IMR-90 (cell line): ENCODE data around the gene CELSR1. TPM values are rescaled to one million over a fixed set of nuclear protein-coding genes. Genes with fewer than 3 reads are reported as not detected.

Experiments used
- ATAC-seq: fragments of 200-7000 bp; cut with Tn5 transposase; 2 replicates; pipeline ENCODE4 v1.9.1; 2020; ENCODE audit warnings: low read depth, mild to moderate bottlenecking, moderate library complexity
- BruUV-seq: library from RNA; stranded (reverse); fragments of 400-500 nt; replicated peaks from 2 replicates; lab custom pipeline; 2021; lab: Mats Ljungman, UMichigan
- CTCF ChIA-PET: fragments of 300-600 bp; formaldehyde crosslinking; extraction: SDS; loops from one replicate; lab custom pipeline; 2021; ENCODE audit warnings: antibody characterized with exemption; lab: Yijun Ruan, JAX
- POLR2A ChIA-PET: fragments of 300-600 bp; sonication (Branson Sonifier 250); formaldehyde crosslinking; loops from one replicate; lab custom pipeline; 2022; ENCODE audit warnings: antibody characterized with exemption; ENCODE audit not compliant: unreplicated experiment; lab: Charles Lee
- DNase-seq: peaks from one replicate; pipeline ENCODE4 v3.0.0; 2013
- H2AFZ ChIP-seq: replicated peaks from 2 replicates; pipeline ENCODE3; 2013; ENCODE audit warnings: low read length, mild to moderate bottlenecking; ENCODE audit not compliant: poor library complexity
- H2AK5ac ChIP-seq: 2 replicates; pipeline ENCODE4 v1.6.1; 2013; ENCODE audit warnings: low read depth, low read length, inconsistent platforms
- H2AK9ac ChIP-seq: replicated peaks from 2 replicates; pipeline ENCODE3; 2013; ENCODE audit warnings: mild to moderate bottlenecking, low read depth, low read length, moderate library complexity; ENCODE audit not compliant: poor library complexity
- H2BK120ac ChIP-seq: 2 replicates; pipeline ENCODE4 v1.6.1; 2013; ENCODE audit warnings: low read depth, low read length, inconsistent platforms
- H2BK15ac ChIP-seq: 3 replicates; pipeline ENCODE4 v1.6.1; 2013; ENCODE audit warnings: low read depth, low read length, inconsistent platforms
- H2BK20ac ChIP-seq: 2 replicates; pipeline ENCODE4 v1.6.1; 2013; ENCODE audit warnings: low read depth, mild to moderate bottlenecking, inconsistent platforms, low read length, moderate library complexity
- H2BK5ac ChIP-seq: 2 replicates; pipeline ENCODE4 v1.6.1; 2013; ENCODE audit warnings: mild to moderate bottlenecking, low read depth, low read length, inconsistent platforms; ENCODE audit not compliant: poor library complexity, severe bottlenecking
- H3K14ac ChIP-seq: replicated peaks from 2 replicates; pipeline ENCODE4 v1.6.1; 2013; ENCODE audit warnings: low read depth, low read length, inconsistent platforms
- H3K18ac ChIP-seq: 2 replicates; pipeline ENCODE4 v1.6.1; 2013; ENCODE audit warnings: low read depth, low read length, control low read depth
- H3K23ac ChIP-seq: 2 replicates; pipeline ENCODE4 v1.6.1; 2013; ENCODE audit warnings: low read depth, low read length, inconsistent platforms
- H3K27ac ChIP-seq: 2 replicates; pipeline ENCODE4 v1.5.1; 2013; ENCODE audit warnings: mild to moderate bottlenecking, control low read depth, low read length; ENCODE audit not compliant: insufficient read depth
- H3K27me3 ChIP-seq: 2 replicates; pipeline ENCODE4 v1.6.1; 2013; ENCODE audit warnings: low read length; ENCODE audit not compliant: control insufficient read depth, insufficient read depth
- H3K36me3 ChIP-seq: 2 replicates; pipeline ENCODE4 v1.6.1; 2013; ENCODE audit warnings: low read length, mixed read lengths; ENCODE audit not compliant: control insufficient read depth, insufficient read depth
- H3K4ac ChIP-seq: 2 replicates; pipeline ENCODE4 v1.6.1; 2013; ENCODE audit warnings: low read depth, low read length, inconsistent platforms
- H3K4me1 ChIP-seq: 2 replicates; pipeline ENCODE4 v1.6.1; 2013; ENCODE audit warnings: low read length, mixed read lengths; ENCODE audit not compliant: control insufficient read depth, insufficient read depth
- H3K4me2 ChIP-seq: 2 replicates; pipeline ENCODE4 v1.6.1; 2013; ENCODE audit warnings: low read depth, mild to moderate bottlenecking, control low read depth, low read length, moderate library complexity
- H3K4me3 ChIP-seq: 2 replicates; pipeline ENCODE4 v1.5.1; 2013; ENCODE audit warnings: low read depth, mild to moderate bottlenecking, control low read depth, low read length, moderate library complexity; ENCODE audit not compliant: insufficient read depth
- H3K56ac ChIP-seq: 2 replicates; pipeline ENCODE4 v1.6.1; 2013; ENCODE audit warnings: low read length, inconsistent platforms; ENCODE audit not compliant: insufficient read depth; ENCODE audit errors: extremely low read depth
- H3K79me1 ChIP-seq, 2 experiments: 2 replicates each; pipeline ENCODE4 v1.6.1; 2013; ENCODE audit warnings: low read length in 2 of 2, inconsistent platforms in 1 of 2, low read depth in 1 of 2
- H3K9ac ChIP-seq: 2 replicates; pipeline ENCODE4 v1.6.1; 2013; ENCODE audit warnings: low read depth, low read length, control low read depth
- H3K9me1 ChIP-seq: 2 replicates; pipeline ENCODE4 v1.6.1; 2013; ENCODE audit warnings: low read length, inconsistent platforms; ENCODE audit not compliant: insufficient read depth
- H3K9me3 ChIP-seq: 2 replicates; pipeline ENCODE4 v1.6.1; 2013; ENCODE audit warnings: low read length; ENCODE audit not compliant: control insufficient read depth, insufficient read depth
- H4K20me1 ChIP-seq: 2 replicates; pipeline ENCODE4 v1.6.1; 2013; ENCODE audit warnings: low read length, inconsistent platforms; ENCODE audit not compliant: insufficient read depth
- H4K5ac ChIP-seq: 2 replicates; pipeline ENCODE4 v1.6.1; 2013; ENCODE audit warnings: mild to moderate bottlenecking, low read depth, low read length, control low read depth
- H4K8ac ChIP-seq, 2 experiments: 2 replicates each; pipeline ENCODE4 v1.6.1; 2013; ENCODE audit warnings: low read depth in 2 of 2, low read length in 2 of 2, control low read depth in 1 of 2, inconsistent platforms in 1 of 2
- H4K91ac ChIP-seq: 2 replicates; pipeline ENCODE4 v1.6.1; 2013; ENCODE audit warnings: low read depth, low read length, inconsistent platforms; ENCODE audit not compliant: insufficient read depth
- BHLHE40 ChIP-seq: fragments of 150-350 bp; IDR thresholded peaks from 2 replicates; pipeline ENCODE4 v1.6.1; 2016; ENCODE audit warnings: mild to moderate bottlenecking, low read depth, low read length
- CEBPB ChIP-seq: IDR thresholded peaks from 2 replicates; pipeline ENCODE4 v1.6.1; 2012; ENCODE audit warnings: low read depth, low read length, improper control_type of control experiment
- CHD1 ChIP-seq: IDR thresholded peaks from 2 replicates; pipeline ENCODE4 v1.6.1; 2012; ENCODE audit warnings: low read depth, low read length, improper control_type of control experiment
- FOS ChIP-seq: fragments of 150-350 bp; IDR thresholded peaks from 2 replicates; pipeline ENCODE4 v1.6.1; 2016; ENCODE audit warnings: low read depth, low read length
- MAFK ChIP-seq: IDR thresholded peaks from 2 replicates; pipeline ENCODE4 v1.6.1; 2012; ENCODE audit warnings: low read depth, low read length, improper control_type of control experiment
- MAZ ChIP-seq: IDR thresholded peaks from 2 replicates; pipeline ENCODE4 v1.6.1; 2012; ENCODE audit warnings: low read depth, mild to moderate bottlenecking, low read length, improper control_type of control experiment, moderate library complexity, borderline replicate concordance
- MXI1 ChIP-seq: IDR thresholded peaks from 2 replicates; pipeline ENCODE4 v1.6.1; 2012; ENCODE audit warnings: low read depth, mild to moderate bottlenecking, low read length, moderate library complexity, borderline replicate concordance
- NFE2L2 ChIP-seq: fragments of 150-350 bp; IDR thresholded peaks from 2 replicates; pipeline ENCODE4 v1.6.1; 2016; ENCODE audit warnings: low read depth, mild to moderate bottlenecking, low read length
- POLR2A ChIP-seq: IDR thresholded peaks from 2 replicates; pipeline ENCODE4 v1.6.1; 2012; ENCODE audit warnings: mild to moderate bottlenecking, low read depth, low read length
- RAD21 ChIP-seq: IDR thresholded peaks from 2 replicates; pipeline ENCODE4 v1.6.1; 2012; ENCODE audit warnings: low read length, improper control_type of control experiment
- RCOR1 ChIP-seq: IDR thresholded peaks from 2 replicates; pipeline ENCODE4 v1.6.1; 2012; ENCODE audit warnings: mild to moderate bottlenecking, low read length, improper control_type of control experiment; ENCODE audit not compliant: insufficient replicate concordance
- RFX5 ChIP-seq: IDR thresholded peaks from 2 replicates; pipeline ENCODE4 v1.8.0; 2012; ENCODE audit warnings: low read depth, mild to moderate bottlenecking, low read length, moderate library complexity
- WGBS, 2 experiments: methylation state at CpG; one replicate each; pipeline versions ENCODE4 v1.1.5 to v1.1.7; 2013; ENCODE audit warnings: missing lambda C conversion rate in 2 of 2; ENCODE audit not compliant: insufficient read length in 1 of 2; ENCODE audit errors: extremely low coverage in 2 of 2; 5-methylcytosine and 5-hydroxymethylcytosine counted together
- dilution Hi-C: fragments of 300-500 bp; cut with HindIII; formaldehyde crosslinking; loops from one replicate; pipeline ENCODE4 v1.14.3; 2018; ENCODE audit warnings: low sequenced_read_pairs; ENCODE audit not compliant: unreplicated experiment
- in situ Hi-C: fragments of 300-500 bp; cut with MboI; formaldehyde crosslinking; loops from 3 replicates; pipeline ENCODE4 v1.14.3; 2019; ENCODE audit warnings: low sequenced_read_pairs, inconsistent platforms, mixed read lengths
- intact Hi-C: fragments of 100-400 bp; cut with micrococcal nuclease; formaldehyde crosslinking; loops from 2 replicates; pipeline ENCODE4 v1.10.0; 2022
- polyA plus RNA-seq, 3 experiments: library from polyadenylated mRNA; depleted of rRNA; stranded (reverse); fragments of >200 nt; gene quantifications; 2 replicates each; pipeline ENCODE4 v1.2.3, GENCODE V29; 2012; ENCODE audit warnings: low replicate concordance in 1 of 3
- total RNA-seq: library from RNA; depleted of rRNA; stranded (reverse); fragments of >200 nt; gene quantifications from 2 replicates; pipeline ENCODE4 v1.2.3, GENCODE V29; 2012
- TF ChIP-seq, protein P1 (sequence below): fragments of 150-350 bp; IDR thresholded peaks from 2 replicates; pipeline ENCODE4 v1.6.1; 2017; ENCODE audit warnings: mild to moderate bottlenecking, antibody characterized with exemption, low read length, low read depth
- TF ChIP-seq, protein P2 (sequence below): fragments of 150-350 bp; IDR thresholded peaks from 2 replicates; pipeline ENCODE4 v1.6.1; 2016; ENCODE audit warnings: low read depth, mild to moderate bottlenecking, low read length, moderate library complexity, borderline replicate concordance
- TF ChIP-seq, protein P3 (sequence below): conservative IDR thresholded peaks from 2 replicates; pipeline ENCODE4 v1.5.1; 2012; ENCODE audit warnings: mild to moderate bottlenecking, low read depth, low read length, improper control_type of control experiment

The CELSR1 gene
- total and polyA plus RNA-seq, 2 of the 4 experiments (the other 2 are of a cell fraction), result 0.36 to 0.82 TPM

GRCh38 chr22:46545086-46545792 is 7.8 kb upstream of the CELSR1 start:
- peak overlapping the region; percentile 51; the same call in 1 of the 2 replicates for H2AK5ac ChIP-seq
- no peak overlapping the region for H3K27ac ChIP-seq
- dilution Hi-C loops (no loop called here), intact Hi-C loops (no loop called here), in situ Hi-C loops (loop anchor here (25.0 kb wide), 1 partner anchor 408 kb away; no protein-coding TSS in a partner anchor)
- no peak overlapping the region for H3K9ac ChIP-seq
- no peak overlapping the region for H3K23ac ChIP-seq
- WGBS, 2 experiments, result 100% methylated on average over 4 of the region's 10 CpGs; no CpG with 5 or more reads in 1 of the 2 experiments
- CTCF ChIA-PET, result interaction anchor here (1.3 kb wide), 1 partner anchor 178 kb away, joined by 4 read pairs; no protein-coding TSS in a partner anchor
- ATAC-seq, result no peak
- no peak overlapping the region for H4K91ac ChIP-seq
- POLR2A ChIA-PET, result no interaction called here
- H2BK20ac ChIP-seq, result no peak overlapping the region; the same call in 1 of the 2 replicates
- no peak overlapping the region for H4K5ac ChIP-seq
- peaks cover 29% of the 10 kb centered on the region for H3K4me1 ChIP-seq
- H2BK15ac ChIP-seq, result no peak overlapping the region
- H3K9me3 ChIP-seq, result no peaks in the 10 kb centered on the region
- peaks cover 5% of the 10 kb centered on the region for H4K20me1 ChIP-seq
- no peak overlapping the region for H3K4me3 ChIP-seq
- H3K18ac ChIP-seq, result peak overlapping the region; percentile 2; the same call in 1 of the 2 replicates
- H3K27me3 ChIP-seq, result peaks cover 3% of the 10 kb centered on the region; the same call in 1 of the 2 replicates
- no TSS peak for BruUV-seq
- peaks cover 28% of the 10 kb centered on the region for H3K9me1 ChIP-seq
- H3K36me3 ChIP-seq, result no peaks in the 10 kb centered on the region
- no peak overlapping the region for H2BK120ac ChIP-seq
- no peak overlapping the region for H2BK5ac ChIP-seq
- peak overlapping the region; percentile 61 for H2AFZ ChIP-seq
- H4K8ac ChIP-seq, result 0 out of 4 replicates have a peak overlapping the region, but pooled peaks of 1 of the 2 experiments have one; percentile 15
- no peak overlapping the region for H3K4me2 ChIP-seq
- H2AK9ac ChIP-seq, result no peak overlapping the region
- H3K79me1 ChIP-seq, result no peaks in the 10 kb centered on the region
- H3K14ac ChIP-seq, result 0 out of 2 replicates have a peak overlapping the region, but pooled peaks have one; percentile 43
- peak; percentile 18 for DNase-seq
- H3K56ac ChIP-seq, result no peak overlapping the region
- no peak overlapping the region for H3K4ac ChIP-seq
- TF ChIP-seq MAZ (no peak), FOS (no peak), RFX5 (no peak), MXI1 (no peak), RCOR1 (no peak), RAD21 (no peak), POLR2A (no peak), CEBPB (no peak), BHLHE40 (no peak), MAFK (no peak), CHD1 (no peak), NFE2L2 (no peak)
- TF ChIP-seq, protein P1, sequence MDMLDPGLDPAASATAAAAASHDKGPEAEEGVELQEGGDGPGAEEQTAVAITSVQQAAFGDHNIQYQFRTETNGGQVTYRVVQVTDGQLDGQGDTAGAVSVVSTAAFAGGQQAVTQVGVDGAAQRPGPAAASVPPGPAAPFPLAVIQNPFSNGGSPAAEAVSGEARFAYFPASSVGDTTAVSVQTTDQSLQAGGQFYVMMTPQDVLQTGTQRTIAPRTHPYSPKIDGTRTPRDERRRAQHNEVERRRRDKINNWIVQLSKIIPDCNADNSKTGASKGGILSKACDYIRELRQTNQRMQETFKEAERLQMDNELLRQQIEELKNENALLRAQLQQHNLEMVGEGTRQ, result no peak
- TF ChIP-seq, protein P2, sequence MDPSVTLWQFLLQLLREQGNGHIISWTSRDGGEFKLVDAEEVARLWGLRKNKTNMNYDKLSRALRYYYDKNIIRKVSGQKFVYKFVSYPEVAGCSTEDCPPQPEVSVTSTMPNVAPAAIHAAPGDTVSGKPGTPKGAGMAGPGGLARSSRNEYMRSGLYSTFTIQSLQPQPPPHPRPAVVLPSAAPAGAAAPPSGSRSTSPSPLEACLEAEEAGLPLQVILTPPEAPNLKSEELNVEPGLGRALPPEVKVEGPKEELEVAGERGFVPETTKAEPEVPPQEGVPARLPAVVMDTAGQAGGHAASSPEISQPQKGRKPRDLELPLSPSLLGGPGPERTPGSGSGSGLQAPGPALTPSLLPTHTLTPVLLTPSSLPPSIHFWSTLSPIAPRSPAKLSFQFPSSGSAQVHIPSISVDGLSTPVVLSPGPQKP, result no peak
- TF ChIP-seq, protein P3, sequence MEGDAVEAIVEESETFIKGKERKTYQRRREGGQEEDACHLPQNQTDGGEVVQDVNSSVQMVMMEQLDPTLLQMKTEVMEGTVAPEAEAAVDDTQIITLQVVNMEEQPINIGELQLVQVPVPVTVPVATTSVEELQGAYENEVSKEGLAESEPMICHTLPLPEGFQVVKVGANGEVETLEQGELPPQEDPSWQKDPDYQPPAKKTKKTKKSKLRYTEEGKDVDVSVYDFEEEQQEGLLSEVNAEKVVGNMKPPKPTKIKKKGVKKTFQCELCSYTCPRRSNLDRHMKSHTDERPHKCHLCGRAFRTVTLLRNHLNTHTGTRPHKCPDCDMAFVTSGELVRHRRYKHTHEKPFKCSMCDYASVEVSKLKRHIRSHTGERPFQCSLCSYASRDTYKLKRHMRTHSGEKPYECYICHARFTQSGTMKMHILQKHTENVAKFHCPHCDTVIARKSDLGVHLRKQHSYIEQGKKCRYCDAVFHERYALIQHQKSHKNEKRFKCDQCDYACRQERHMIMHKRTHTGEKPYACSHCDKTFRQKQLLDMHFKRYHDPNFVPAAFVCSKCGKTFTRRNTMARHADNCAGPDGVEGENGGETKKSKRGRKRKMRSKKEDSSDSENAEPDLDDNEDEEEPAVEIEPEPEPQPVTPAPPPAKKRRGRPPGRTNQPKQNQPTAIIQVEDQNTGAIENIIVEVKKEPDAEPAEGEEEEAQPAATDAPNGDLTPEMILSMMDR, result no peak
